GM12801 (cell line): Measurements from ENCODE around the gene RARB.

Experiments
- TF ChIP-seq, protein P1 (sequence below): IDR thresholded peaks from one replicate; pipeline ENCODE4 v1.5.1; 2011; ENCODE audit warnings: control low read depth; ENCODE audit not compliant: insufficient read length; ENCODE audit errors: extremely low read depth

Gene RARB

DNA sequence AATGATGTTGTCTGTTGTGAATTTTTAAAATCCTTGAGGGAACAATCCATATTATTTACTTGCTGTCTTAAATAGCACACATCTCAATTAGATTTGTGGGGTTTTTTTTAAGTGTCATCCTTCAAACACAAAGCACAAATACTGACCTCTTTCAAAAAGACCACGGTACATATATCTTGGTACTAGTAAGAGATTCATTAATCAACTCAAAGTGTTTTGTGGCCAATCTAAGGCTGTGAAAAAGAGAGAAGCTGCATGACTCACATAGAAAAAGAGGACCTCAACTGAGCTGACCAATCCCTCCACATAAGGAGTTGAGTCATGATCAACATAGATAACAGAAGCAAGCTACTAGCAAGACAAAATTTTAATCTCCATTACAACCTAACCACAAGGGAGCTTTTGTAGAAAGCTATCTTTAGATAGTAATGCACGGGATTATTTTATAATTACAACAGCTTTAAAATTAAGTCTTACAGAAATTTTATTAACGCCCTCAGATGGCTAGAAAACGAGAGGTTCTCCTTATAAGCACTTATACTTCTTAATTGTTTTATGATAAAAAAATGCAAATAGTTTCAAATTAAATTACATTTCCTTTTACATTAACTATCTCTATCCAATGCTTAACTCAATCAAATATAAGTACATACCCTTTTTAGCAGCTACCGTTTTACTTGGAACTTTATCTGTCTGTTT, 176.2 kb downstream of the RARB start:
- TF ChIP-seq, protein P1, sequence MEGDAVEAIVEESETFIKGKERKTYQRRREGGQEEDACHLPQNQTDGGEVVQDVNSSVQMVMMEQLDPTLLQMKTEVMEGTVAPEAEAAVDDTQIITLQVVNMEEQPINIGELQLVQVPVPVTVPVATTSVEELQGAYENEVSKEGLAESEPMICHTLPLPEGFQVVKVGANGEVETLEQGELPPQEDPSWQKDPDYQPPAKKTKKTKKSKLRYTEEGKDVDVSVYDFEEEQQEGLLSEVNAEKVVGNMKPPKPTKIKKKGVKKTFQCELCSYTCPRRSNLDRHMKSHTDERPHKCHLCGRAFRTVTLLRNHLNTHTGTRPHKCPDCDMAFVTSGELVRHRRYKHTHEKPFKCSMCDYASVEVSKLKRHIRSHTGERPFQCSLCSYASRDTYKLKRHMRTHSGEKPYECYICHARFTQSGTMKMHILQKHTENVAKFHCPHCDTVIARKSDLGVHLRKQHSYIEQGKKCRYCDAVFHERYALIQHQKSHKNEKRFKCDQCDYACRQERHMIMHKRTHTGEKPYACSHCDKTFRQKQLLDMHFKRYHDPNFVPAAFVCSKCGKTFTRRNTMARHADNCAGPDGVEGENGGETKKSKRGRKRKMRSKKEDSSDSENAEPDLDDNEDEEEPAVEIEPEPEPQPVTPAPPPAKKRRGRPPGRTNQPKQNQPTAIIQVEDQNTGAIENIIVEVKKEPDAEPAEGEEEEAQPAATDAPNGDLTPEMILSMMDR: no peak

DNA sequence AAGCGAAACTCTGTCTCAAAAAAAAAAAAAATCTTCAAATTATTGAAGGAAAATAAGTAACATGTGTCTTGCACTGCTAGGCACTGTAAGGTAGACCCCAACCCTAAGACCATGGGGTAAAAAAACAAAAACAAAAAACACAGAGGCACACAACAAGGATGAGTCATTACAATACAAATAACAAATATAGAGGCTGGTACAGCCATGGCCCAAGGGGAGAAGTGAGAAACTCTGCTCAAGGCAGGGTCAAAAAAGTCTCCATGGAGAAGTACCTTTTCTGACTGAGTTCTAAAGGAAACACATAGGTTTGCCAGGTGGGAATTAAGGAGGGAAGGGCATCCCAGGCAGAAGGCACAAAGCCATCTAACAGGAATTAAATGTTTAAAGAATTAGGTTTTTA, 182.1 kb downstream of the RARB start:
- TF ChIP-seq, protein P1: no peak

DNA sequence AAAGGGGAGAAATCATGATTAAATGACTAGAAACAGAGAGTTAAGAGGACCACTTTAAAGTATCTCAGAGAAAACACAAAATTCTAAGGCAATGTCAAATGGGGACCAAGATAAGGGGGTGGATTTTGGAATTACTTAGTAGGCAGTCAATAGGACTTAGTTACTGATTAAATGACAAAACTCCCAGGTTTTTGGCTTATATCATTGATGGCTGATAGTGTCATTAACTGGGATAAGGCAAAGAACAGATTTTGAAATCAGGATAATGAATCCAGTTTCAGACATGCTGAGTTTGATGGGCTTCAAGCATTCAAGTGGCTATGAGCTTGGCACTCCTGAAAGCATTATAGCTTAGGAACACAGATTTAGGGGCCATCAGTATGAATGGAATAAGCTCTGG, 182.7 kb downstream of the RARB start:
- TF ChIP-seq, protein P1: no peak

DNA sequence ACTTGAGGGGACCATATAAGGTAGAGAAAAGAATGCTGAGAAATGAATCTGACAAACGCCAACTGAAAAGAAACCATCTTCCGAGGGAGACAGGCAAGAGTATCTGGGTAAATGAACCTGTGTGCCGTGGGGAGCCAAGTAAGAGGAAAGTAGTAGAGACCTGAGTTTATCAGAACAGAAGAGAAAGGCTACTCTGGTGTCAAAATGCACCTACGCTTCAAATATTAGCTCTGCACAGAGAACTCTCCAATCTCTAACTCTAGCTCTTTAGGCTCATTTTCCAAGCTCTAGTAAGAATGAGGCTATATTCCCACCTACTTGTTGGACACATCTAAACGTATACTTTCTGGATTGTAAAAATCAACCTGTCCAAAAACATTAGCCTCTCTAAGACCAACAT, 183.1 kb downstream of the RARB start:
- TF ChIP-seq, protein P1: no peak

DNA sequence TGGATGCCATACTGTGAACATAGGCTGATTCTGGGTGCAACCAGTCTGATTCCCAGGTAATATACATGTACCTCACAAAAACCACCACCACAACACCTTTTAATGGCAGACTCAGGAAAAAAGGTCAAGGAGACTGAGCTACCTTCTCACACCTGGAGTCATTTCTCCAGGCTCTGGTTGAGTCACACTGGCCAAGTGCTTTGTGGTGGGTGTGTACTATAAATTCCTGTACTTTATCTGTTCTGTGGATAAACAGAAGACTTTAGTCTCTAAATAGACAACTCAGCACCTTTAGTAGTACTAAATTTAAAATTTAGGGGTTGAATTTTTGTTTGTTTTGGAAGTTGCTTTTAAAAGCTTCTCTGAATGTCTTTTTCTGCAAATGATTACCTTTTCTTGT, 190.0 kb downstream of the RARB start:
- TF ChIP-seq, protein P1: no peak

DNA sequence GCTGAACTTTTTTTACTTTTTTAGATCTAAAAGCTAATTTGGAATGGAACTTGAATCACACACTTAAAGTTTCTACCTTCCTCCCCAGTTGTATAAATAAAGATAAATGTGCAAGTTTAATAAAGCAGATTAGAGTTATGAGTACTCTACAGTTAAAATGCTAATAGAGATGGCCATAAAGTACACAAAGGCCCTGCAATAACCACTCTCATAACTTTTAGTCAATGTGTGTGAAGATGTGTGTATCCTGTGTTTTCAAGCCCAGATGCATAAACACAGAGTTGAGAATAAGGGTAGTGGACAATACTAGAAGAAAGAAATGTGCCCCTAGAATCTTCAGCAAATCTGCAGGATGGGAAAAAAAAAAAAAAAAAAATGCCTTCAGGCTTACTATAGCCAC, 191.3 kb downstream of the RARB start:
- TF ChIP-seq, protein P1: no peak

DNA sequence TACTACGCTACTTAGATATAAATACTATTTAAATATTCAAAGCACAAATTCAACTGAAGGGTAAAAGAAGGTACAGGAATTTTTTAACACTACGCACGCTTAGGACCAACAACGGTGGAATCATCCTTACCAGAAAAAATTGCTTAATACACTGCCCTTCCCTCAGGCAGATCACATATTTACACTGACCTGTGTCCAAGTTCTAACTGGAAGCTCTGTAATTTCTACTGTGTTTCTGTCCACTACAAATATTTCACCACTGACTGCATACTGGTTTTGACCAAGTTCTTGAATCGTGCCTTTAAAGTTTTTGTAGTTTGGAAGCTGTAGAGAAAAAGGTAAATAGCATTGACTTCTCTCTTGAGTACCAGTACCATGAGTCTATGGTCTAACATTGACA, 192.4 kb downstream of the RARB start:
- TF ChIP-seq, protein P1: no peak
